Esophagus muscularis mucosa (tissue), 4 donors: ENCODE data around the gene ASIP.

Experiments
- EP300 ChIP-seq: sonication (generic); formaldehyde crosslinking; IDR thresholded peaks from one replicate; pipeline ENCODE4 v1.6.1; 2017; ENCODE audit warnings: antibody characterized with exemption
- POLR2A ChIP-seq: fragments of 450-650 bp; IDR thresholded peaks from one replicate; pipeline ENCODE4 v1.6.1; 2017; ENCODE audit warnings: antibody characterized with exemption, moderate library complexity, mild to moderate bottlenecking, low read depth
- TF ChIP-seq, protein P1 (sequence below), 3 experiments: fragments of 200-600 bp in 2 of 3; fragments of 450-650 bp in 1 of 3; sonication (generic) in 2 of 3; IDR thresholded peaks; one replicate each; pipeline ENCODE4 v1.5.1; 2017 to 2019; ENCODE audit warnings: antibody characterized with exemption in 3 of 3, mild to moderate bottlenecking in 2 of 3, moderate library complexity in 1 of 3

DNA sequence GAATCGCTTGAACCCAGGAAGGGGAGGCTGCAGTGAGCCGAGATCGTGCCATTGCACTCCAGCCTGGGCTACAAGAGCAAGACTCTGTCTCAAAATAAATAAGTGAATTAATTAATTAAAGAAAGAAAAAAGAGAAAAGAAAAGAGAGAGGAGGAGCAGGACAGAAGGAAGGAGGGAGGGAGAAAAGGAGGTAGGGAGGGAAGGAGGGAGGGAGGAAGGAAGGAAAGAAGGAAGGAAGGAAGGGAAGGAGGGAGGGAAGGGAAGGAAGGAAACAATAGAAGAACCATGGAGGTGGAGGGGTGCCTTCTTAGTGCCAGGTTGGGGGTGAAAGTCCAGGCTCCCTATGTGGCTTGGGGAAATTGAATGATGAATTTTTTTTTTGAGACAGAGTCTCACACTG lies 68.5 kb downstream of the ASIP start:
- TF ChIP-seq, protein P1, sequence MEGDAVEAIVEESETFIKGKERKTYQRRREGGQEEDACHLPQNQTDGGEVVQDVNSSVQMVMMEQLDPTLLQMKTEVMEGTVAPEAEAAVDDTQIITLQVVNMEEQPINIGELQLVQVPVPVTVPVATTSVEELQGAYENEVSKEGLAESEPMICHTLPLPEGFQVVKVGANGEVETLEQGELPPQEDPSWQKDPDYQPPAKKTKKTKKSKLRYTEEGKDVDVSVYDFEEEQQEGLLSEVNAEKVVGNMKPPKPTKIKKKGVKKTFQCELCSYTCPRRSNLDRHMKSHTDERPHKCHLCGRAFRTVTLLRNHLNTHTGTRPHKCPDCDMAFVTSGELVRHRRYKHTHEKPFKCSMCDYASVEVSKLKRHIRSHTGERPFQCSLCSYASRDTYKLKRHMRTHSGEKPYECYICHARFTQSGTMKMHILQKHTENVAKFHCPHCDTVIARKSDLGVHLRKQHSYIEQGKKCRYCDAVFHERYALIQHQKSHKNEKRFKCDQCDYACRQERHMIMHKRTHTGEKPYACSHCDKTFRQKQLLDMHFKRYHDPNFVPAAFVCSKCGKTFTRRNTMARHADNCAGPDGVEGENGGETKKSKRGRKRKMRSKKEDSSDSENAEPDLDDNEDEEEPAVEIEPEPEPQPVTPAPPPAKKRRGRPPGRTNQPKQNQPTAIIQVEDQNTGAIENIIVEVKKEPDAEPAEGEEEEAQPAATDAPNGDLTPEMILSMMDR (IDR thresholded peaks at IDR 0.05), result no peak
- TF ChIP-seq POLR2A (no peak), EP300 (no peak)
